HCT116 (cell line): ENCODE data around the gene GJA3. TPM values are rescaled to one million over a fixed set of nuclear protein-coding genes. Genes with fewer than 3 reads are reported as not detected.

Experiments
- ATAC-seq: fragments of 200-7000 bp; cut with Tn5 transposase; 2 replicates; pipeline ENCODE4 v1.9.1; 2020; ENCODE audit warnings: mild to moderate bottlenecking, moderate library complexity
- BruUV-seq: library from RNA; stranded (reverse); fragments of 400-500 nt; replicated peaks from 2 replicates; lab custom pipeline; 2021; lab: Mats Ljungman, UMichigan
- CTCF ChIA-PET: fragments of 300-600 bp; sonication (Branson Sonifier 250); formaldehyde crosslinking; loops from one replicate; lab custom pipeline; 2021; ENCODE audit warnings: antibody characterized with exemption; lab: Charles Lee
- POLR2A ChIA-PET: fragments of 300-600, 350-600 bp; sonication (Branson Sonifier 250); formaldehyde crosslinking; loops from one replicate; lab custom pipeline; 2021; ENCODE audit warnings: antibody characterized with exemption; lab: Charles Lee
- RAD21 ChIA-PET, 2 experiments: fragments of 300-600 bp; sonication (Branson Sonifier 250); formaldehyde crosslinking; loops; one replicate each; lab custom pipeline; 2023; ENCODE audit warnings: low total read pairs in 2 of 2; ENCODE audit not compliant: uncharacterized antibody in 2 of 2, unreplicated experiment in 2 of 2, low non-redundant PET in 1 of 2; lab: Charles Lee
- DNase-seq: peaks from one replicate; pipeline ENCODE4 v3.0.0-alpha.2; 2010; ENCODE audit warnings: low read depth, low spot score
- H2AFZ ChIP-seq: fragments of 200-600 bp; shearing (Covaris generic), sonication (generic); 2 replicates; pipeline ENCODE4 v1.6.1; 2017; ENCODE audit warnings: low read depth, mixed run types, mixed read lengths, antibody characterized with exemption, low read length; ENCODE audit not compliant: poor library complexity, severe bottlenecking
- H3K27ac ChIP-seq: 2 replicates; pipeline ENCODE4 v1.5.1; 2012; ENCODE audit warnings: low read depth, low read length
- H3K27me3 ChIP-seq: fragments of 200-600 bp; sonication (generic); 2 replicates; pipeline ENCODE4 v1.6.1; 2016; ENCODE audit warnings: mixed run types, low read length, mixed read lengths; ENCODE audit not compliant: insufficient read depth
- H3K36me3 ChIP-seq, 2 experiments: fragments of 200-500 bp in 1 of 2; fragments of 200-600 bp in 1 of 2; sonication (Bioruptor generic) in 1 of 2; sonication (generic) in 1 of 2; 2 replicates each; pipeline versions ENCODE4 v1.5.1 to v1.6.1; 2014 to 2016; ENCODE audit warnings: low read length in 2 of 2, inconsistent platforms in 1 of 2, mixed read lengths in 1 of 2, mixed run types in 1 of 2; ENCODE audit not compliant: insufficient read depth in 2 of 2, control insufficient read depth in 1 of 2
- H3K4me1 ChIP-seq, 2 experiments: fragments of 200-600 bp in 1 of 2; sonication (generic) in 1 of 2; 2 replicates each; pipeline versions ENCODE4 v1.5.1 to v1.6.1; 2012 to 2017; ENCODE audit warnings: low read length in 2 of 2, inconsistent platforms in 1 of 2, mild to moderate bottlenecking in 1 of 2, mixed read lengths in 1 of 2, mixed run types in 1 of 2, moderate library complexity in 1 of 2; ENCODE audit not compliant: insufficient read depth in 2 of 2, control insufficient read depth in 1 of 2
- H3K4me2 ChIP-seq: fragments of 200-600 bp; sonication (generic); 2 replicates; pipeline ENCODE4 v1.6.1; 2017; ENCODE audit warnings: mixed run types, low read length, mixed read lengths
- H3K4me3 ChIP-seq, 2 experiments: fragments of 200-600 bp in 1 of 2; sonication (generic) in 1 of 2; replicated peaks in 1 of 2; 2 replicates each; pipeline ENCODE4 v1.5.1; 2011 to 2016; ENCODE audit warnings: low read length in 2 of 2, control low read depth in 1 of 2, low read depth in 1 of 2, mild to moderate bottlenecking in 1 of 2, mixed read lengths in 1 of 2, mixed run types in 1 of 2
- H3K79me2 ChIP-seq: fragments of 200-600 bp; sonication (generic); 2 replicates; pipeline ENCODE4 v1.6.1; 2017; ENCODE audit warnings: mild to moderate bottlenecking, mixed run types, low read length, moderate library complexity, mixed read lengths; ENCODE audit not compliant: insufficient read depth
- H3K9ac ChIP-seq: fragments of 200-600 bp; sonication (generic); 2 replicates; pipeline ENCODE4 v1.6.1; 2016; ENCODE audit warnings: low read length, mixed read lengths
- H3K9me2 ChIP-seq: fragments of 200-600 bp; sonication (generic), shearing (Covaris generic); 2 replicates; pipeline ENCODE4 v1.6.1; 2017; ENCODE audit warnings: mixed run types, mild to moderate bottlenecking, moderate library complexity; ENCODE audit not compliant: insufficient read depth
- H3K9me3 ChIP-seq, 2 experiments: fragments of 200-500 bp in 1 of 2; fragments of 200-600 bp in 1 of 2; sonication (Bioruptor generic) in 1 of 2; sonication (generic) in 1 of 2; 2 replicates each; pipeline ENCODE4 v1.6.1; 2014 to 2017; ENCODE audit warnings: low read length in 2 of 2, mixed read lengths in 2 of 2, inconsistent platforms in 1 of 2, low read depth in 1 of 2, mild to moderate bottlenecking in 1 of 2, mixed run types in 1 of 2, moderate library complexity in 1 of 2; ENCODE audit not compliant: control insufficient read depth in 1 of 2, insufficient read depth in 1 of 2
- H4K20me1 ChIP-seq: fragments of 200-600 bp; sonication (generic), shearing (Covaris generic); 2 replicates; pipeline ENCODE4 v1.6.1; 2017; ENCODE audit warnings: mixed run types, mild to moderate bottlenecking, moderate library complexity; ENCODE audit not compliant: insufficient read depth
- EZH2phosphoT487 ChIP-seq: fragments of 200-600 bp; IDR thresholded peaks from 2 replicates; pipeline ENCODE4 v1.6.1; 2018; ENCODE audit warnings: antibody characterized with exemption, borderline replicate concordance
- FOSL1 ChIP-seq: IDR thresholded peaks from 2 replicates; pipeline ENCODE4 v1.6.1; 2012; ENCODE audit warnings: low read depth
- POLR2A ChIP-seq: IDR thresholded peaks from 2 replicates; pipeline ENCODE4 v1.7.0; 2011; ENCODE audit warnings: borderline replicate concordance; ENCODE audit not compliant: insufficient read depth, insufficient read length; ENCODE audit errors: extremely low read depth
- intact Hi-C: fragments of 100-400 bp; cut with micrococcal nuclease; formaldehyde crosslinking; loops from 2 replicates; pipeline ENCODE4 v1.10.0; 2022
- total RNA-seq: library from RNA; stranded (reverse); gene quantifications from one replicate; pipeline ENCODE4 v1.2.1, GENCODE V29; 2021; ENCODE audit not compliant: unreplicated experiment

The GJA3 gene
- total RNA-seq, 1 experiment from 2014 or later = 8.0 TPM

- no peaks in the 10 kb centered on the region for H3K9me3 ChIP-seq
- no peaks in the 10 kb centered on the region for H3K36me3 ChIP-seq
- ChIA-PET RAD21 (no interaction called here), POLR2A (no interaction called here), CTCF (interaction anchor here (2.1 kb wide), 1 partner anchor 21 kb away, joined by 5 read pairs; no protein-coding TSS in a partner anchor)
- intact Hi-C loops = no loop called here
- no peak overlapping the region for H2AFZ ChIP-seq
- H3K9ac ChIP-seq = no peak overlapping the region
- no peaks in the 10 kb centered on the region for H3K9me2 ChIP-seq
- TF ChIP-seq EZH2phosphoT487 (no peak), POLR2A (no peak)
- no peaks in the 10 kb centered on the region for H3K79me2 ChIP-seq
- no peaks in the 10 kb centered on the region for H3K27me3 ChIP-seq
- H4K20me1 ChIP-seq = no peaks in the 10 kb centered on the region
- DNase-seq (no peak), ATAC-seq (no peak)
- H3K27ac ChIP-seq = no peak overlapping the region
- no peak overlapping the region for H3K4me3 ChIP-seq
- H3K4me2 ChIP-seq = no peak overlapping the region
- H3K4me1 ChIP-seq = peaks cover 15 to 28% of the 10 kb centered on the region in 2 experiments
- BruUV-seq = no TSS peak
These were observed 15.2 kb upstream of the GJA3 start for GRCh38 chr13:20175907-20176652.

- intact Hi-C loops = no loop called here
- H3K9me2 ChIP-seq = no peaks in the 10 kb centered on the region
- RAD21 ChIA-PET = no interaction called here
- CTCF ChIA-PET = interaction anchor here (0.9 to 2.1 kb wide), 2 partner anchors 22 to 750 kb away, joined by 4 to 5 read pairs; no protein-coding TSS in a partner anchor
- no peaks in the 10 kb centered on the region for H3K9me3 ChIP-seq
- POLR2A ChIA-PET = no interaction called here
- no peak for TF ChIP-seq FOSL1
- no peaks in the 10 kb centered on the region for H3K36me3 ChIP-seq
- peak overlapping the region; percentile 79 for H2AFZ ChIP-seq
- ATAC-seq = no peak
- no peak for DNase-seq
- peak overlapping the region; percentile 13 for H3K9ac ChIP-seq
- no peak overlapping the region for H3K27ac ChIP-seq
- H4K20me1 ChIP-seq = no peaks in the 10 kb centered on the region
- no peaks in the 10 kb centered on the region for H3K27me3 ChIP-seq
- BruUV-seq = no TSS peak
- H3K4me2 ChIP-seq = peak overlapping the region; percentile 69
- no peaks in the 10 kb centered on the region for H3K79me2 ChIP-seq
- peak overlapping the region in 1 of 2 experiments; percentile 29; a peak in 2 of 4 replicates for H3K4me3 ChIP-seq
- peaks cover 15 to 28% of the 10 kb centered on the region in 2 experiments for H3K4me1 ChIP-seq
These were observed 14.5 kb upstream of the GJA3 start for GRCh38 chr13:20175406-20175794.
